H1 (cell line): ENCODE measurements around the gene THRB. TPM values are rescaled to one million over a fixed set of nuclear protein-coding genes. Genes with fewer than 3 reads are reported as not detected.

ENCODE experiments used
- EZH2 ChIP-seq: fragments of 200-600 bp; sonication (generic); IDR thresholded peaks from 2 replicates; pipeline ENCODE4 v1.7.1; 2012; ENCODE audit warnings: low read depth, mild to moderate bottlenecking, moderate library complexity, low read length, inconsistent platforms; ENCODE audit not compliant: severe bottlenecking
- GTF2F1 ChIP-seq: IDR thresholded peaks from 2 replicates; pipeline ENCODE4 v1.6.1; 2012; ENCODE audit warnings: low read depth, low read length, improper control_type of control experiment, borderline replicate concordance
- HDAC6 ChIP-seq: IDR thresholded peaks from one replicate; pipeline ENCODE4 v1.7.1; 2012; ENCODE audit warnings: low read depth, mild to moderate bottlenecking, inconsistent platforms, low read length, moderate library complexity
- polyA plus RNA-seq, 7 experiments: library from polyadenylated mRNA; depleted of rRNA in 3 of 7; stranded (reverse) in 5 of 7; unstranded in 2 of 7; fragments of >200 nt in 5 of 7; fragments of 200-250 nt in 2 of 7; gene quantifications; 1 replicate in 5 of 7; 2 replicates in 1 of 7; 4 replicates in 1 of 7; pipeline versions ENCODE4 v1.2.1 to v1.2.3, GENCODE V29; 2011 to 2013; ENCODE audit warnings: missing spikeins in 2 of 7, mixed read lengths in 2 of 7
- total RNA-seq: library from RNA; stranded (reverse); fragmentation: NEBNext Ultra II Directional; extraction: Animal tissue kit (Norgen Biotek cat#: 25700); gene quantifications from 2 replicates; pipeline ENCODE4 v1.2.1, GENCODE V29; 2021

The THRB gene
- total and polyA plus RNA-seq, 2 of the 8 experiments (the other 6 are each of a cell fraction or from before 2014, with no cell fraction given), result 0.98 to 3.9 TPM

DNA sequence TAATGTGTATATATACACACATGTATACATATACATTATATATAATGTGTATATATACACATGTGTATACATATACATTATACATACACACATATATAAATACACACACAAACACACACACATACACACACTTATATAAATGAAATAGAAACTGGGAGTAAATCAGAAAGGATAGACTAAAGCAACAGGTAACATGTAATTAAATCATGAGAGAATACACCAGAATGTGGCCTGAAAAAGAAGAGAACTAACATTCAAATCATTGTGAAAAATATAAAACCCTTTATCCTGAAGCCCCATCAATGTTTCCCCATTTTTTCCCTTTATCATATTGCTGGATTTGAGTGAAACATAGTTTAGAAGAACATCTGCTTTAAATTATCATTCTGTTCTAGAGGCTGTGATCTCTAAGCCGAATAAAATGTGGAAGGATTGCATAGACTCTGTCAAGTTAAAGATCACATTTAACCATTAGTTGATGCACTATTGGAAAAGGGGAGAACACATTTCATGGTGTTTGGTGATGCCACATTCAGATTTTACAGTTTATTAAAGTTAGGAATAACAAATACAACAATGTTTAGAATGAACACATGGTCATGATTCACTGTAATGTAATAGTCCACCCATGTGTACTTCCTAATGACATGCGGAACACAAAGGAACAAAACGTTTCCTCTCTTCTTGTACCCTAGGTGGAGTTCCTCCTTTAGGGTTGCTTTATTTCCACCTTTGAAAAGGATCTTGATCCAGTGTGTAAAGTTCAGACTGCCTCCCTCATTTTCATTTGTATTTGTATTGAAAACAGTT lies 12.5 kb upstream of the THRB start (continued):
- TF ChIP-seq HDAC6, result no peak
- TF ChIP-seq GTF2F1, result no peak
- no peak for TF ChIP-seq EZH2
